ACHN (cell line): ENCODE data around the gene SERPINE3.

ENCODE experiments used
- DNase-seq: peaks from one replicate; pipeline ENCODE4 v3.0.0-alpha.2; 2015
- in situ Hi-C: cut with HindIII; loops from 2 replicates; pipeline ENCODE4 v1.10.0; 2017; ENCODE audit warnings: low sequenced_read_pairs, low pct_ligation_motif_present, low pct_unique_long_range_greater_than_20kb

The SERPINE3 gene

GRCh38 chr13:51339354-51339753, at the start of gene SERPINE3:
TSS of gene SERPINE3 (plus strand) at chr13:51339691. CDS start at chr13:51341092, 1,401 bp downstream.
- DNase-seq, result no peak
- in situ Hi-C loops, result no loop called here

DNA sequence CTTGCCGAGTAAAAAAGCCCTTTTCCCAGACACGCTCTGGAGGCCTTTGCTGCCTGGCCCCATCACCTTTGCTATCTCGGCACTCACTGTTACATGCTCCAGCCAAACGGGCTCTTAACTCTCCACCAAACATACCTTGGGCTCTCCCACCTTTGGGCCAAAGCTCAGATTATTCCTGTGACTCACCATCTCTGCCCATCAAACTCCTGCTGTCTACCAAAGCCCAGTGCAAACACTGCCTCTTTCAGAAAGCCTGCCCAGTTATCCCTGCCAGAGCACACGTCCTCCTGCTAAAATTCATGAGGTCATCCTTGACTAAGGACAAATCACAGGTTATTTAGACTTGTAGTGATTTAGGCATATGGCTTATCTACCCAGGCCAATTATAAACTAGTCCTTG, 48.1 kb upstream of the SERPINE3 start:
- no peak for DNase-seq
- in situ Hi-C loops, result no loop called here

GRCh38 chr13:51292000-51292565, 47.4 kb upstream of the SERPINE3 start:
- DNase-seq, result no peak
- in situ Hi-C loops, result no loop called here

DNA sequence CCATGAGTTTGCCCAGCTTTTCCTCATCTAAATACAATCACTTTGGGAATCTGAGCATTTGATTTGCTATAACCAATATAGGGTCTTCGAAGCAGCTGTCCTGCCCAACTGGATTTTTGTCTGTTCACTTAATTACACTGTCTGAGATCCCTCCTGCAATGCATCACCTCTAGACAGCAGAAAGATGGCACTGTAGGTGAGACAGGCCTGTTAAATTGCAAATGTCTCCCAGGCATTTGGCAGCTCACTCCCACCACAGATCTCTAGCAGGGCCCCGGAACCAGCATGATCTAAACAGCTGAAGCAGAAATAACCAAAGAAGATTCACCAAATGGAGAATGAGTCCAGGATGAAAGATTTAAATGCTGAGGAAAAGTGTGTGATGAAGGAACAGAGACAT, 41.9 kb upstream of the SERPINE3 start:
- no peak for DNase-seq
- in situ Hi-C loops, result no loop called here

DNA sequence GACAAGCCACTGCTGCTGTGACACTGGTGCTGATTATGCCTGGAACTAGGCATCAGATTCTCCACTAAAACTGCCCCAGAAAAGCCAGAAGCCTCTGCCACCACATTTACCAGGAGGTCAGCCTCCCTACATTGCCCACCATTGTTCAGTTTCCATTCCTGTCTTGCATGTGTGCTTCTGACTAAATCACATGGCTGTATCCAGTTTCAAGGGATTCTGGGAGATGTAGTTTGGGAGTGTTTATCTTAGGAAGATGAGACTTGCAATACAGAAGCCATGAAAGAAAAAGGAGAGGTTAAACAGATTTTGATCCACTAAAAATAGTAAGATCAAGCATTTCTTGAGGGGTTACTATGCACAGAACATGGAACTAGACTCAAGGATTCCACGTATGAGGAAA, 40.7 kb upstream of the SERPINE3 start:
- DNase-seq, result no peak
- in situ Hi-C loops, result no loop called here

GRCh38 chr13:51303063-51303552, 36.4 kb upstream of the SERPINE3 start:
- in situ Hi-C loops, result no loop called here
- DNase-seq, result no peak

GRCh38 chr13:51303882-51304281, 35.6 kb upstream of the SERPINE3 start:
- no peak for DNase-seq
- in situ Hi-C loops, result no loop called here

DNA sequence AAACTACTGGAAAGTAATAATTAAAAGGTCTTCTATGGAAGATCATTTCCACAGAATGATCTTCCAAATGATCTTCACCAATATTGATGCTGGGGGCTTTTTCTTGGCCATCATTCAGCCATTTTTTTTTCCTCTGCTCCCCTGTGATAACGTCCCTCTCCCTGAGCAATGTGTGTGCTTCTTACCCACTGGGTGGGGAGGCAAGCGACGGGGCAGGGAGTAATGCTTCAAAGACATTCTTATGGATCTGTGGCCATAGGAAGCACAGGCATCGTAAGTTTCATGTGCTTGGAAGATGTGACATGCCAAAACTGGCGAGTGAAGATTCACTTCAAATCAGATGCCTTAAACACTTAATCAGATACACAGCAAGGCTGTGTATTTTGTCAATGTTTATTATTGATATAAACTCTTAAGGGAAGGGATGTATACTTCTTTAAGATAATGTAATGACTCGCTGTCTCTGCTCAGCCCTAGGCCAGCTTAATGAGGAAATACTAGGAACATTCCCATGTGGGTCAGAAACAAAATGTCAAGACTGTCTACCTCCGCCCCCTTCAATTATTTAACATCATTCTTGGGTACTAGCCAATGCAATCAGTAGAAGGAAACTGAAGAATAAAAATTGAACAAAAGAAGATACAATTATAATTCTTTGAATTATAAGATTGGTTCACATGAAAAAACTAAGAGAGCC, 34.1 kb upstream of the SERPINE3 start:
- in situ Hi-C loops, result no loop called here
- no peak for DNase-seq

DNA sequence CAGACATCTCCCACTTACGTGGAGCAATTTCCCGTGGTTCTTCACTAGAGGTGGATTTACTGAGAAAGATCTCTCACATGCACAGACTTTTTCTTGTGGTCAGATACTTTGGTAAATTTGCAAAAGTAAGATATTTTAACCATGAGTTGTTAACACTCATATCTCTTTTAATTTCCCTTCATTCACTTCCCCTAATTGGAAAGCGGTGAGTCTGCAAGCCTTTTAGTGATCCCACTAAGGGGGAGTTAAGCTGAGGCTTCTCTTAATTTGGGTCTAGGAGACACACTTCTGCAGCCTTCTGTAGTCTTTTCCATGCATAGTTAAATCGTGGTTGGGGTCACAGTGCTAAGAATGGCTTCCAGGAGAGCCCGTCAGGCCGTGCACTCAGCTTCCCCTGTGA, 30.7 kb upstream of the SERPINE3 start:
- in situ Hi-C loops, result no loop called here
- no peak for DNase-seq

- in situ Hi-C loops, result no loop called here
- DNase-seq, result no peak
These were observed 28.3 kb upstream of the SERPINE3 start for GRCh38 chr13:51311231-51311630.

DNA sequence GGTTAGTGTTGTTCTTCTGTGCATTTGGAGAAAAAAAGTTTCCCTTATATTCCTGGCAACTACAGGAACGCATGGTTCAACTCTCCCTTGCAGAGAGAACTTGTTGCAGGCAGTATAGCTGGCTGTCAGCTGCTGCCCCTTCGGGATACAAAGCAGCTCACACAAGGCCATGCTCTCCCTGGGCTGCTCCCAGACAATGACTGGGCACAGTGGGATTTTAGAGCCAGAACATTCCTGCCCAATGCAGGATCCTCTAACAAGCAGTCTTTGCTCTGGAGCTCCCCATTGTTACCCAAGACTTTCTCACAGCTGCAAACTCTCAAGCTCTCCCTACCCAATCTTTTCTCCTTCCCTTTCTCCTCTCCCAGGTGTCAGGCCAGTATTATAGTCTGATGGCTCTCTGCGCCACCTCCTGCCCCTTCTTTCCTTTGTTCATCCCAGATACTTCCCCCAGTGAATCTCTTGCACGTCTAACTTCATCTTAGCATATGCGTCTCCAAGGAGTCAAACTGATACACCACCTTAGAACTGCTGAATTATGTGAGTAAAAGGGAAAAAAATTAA, 27.5 kb upstream of the SERPINE3 start:
- DNase-seq, result no peak
- in situ Hi-C loops, result no loop called here

DNA sequence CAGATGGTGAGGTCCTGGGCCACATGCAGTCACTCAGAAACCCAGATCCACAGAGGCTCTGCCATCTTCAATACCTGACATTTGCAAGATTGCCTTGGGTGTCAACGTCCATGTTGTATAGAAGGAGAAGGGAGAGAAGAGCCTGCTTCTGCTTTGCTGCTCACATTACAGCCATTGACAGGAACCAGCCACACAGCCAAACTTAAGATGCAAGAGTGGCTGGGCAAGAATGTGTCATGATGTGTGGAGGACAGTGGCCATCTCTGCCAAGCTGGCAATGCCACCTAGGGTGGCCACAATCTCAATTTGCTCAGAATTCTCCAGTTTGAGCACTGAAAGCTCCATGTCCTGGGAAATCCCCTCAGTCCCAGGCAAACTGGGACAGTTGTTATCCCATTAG, 25.9 kb upstream of the SERPINE3 start:
- in situ Hi-C loops, result no loop called here
- DNase-seq, result no peak

DNA sequence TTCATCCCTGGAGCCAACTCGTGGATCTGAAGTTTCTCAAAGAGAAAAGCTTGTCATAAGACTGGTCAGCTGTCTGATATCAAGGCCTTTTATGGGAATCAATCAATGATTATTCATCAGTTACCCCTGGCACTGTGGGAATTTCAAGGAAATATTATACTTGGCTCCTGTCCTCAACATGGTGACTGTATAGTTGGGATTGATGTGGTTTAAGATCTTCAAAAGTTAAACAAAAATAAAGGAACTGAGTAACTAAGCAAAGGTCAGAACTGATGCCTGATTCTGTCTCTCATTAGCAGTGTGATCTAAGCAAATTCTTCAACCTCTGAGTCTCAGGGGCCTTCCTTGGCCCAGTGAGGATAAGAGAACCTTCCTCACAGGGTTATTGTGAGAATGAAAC, 22.2 kb upstream of the SERPINE3 start:
- DNase-seq, result no peak
- in situ Hi-C loops, result no loop called here

DNA sequence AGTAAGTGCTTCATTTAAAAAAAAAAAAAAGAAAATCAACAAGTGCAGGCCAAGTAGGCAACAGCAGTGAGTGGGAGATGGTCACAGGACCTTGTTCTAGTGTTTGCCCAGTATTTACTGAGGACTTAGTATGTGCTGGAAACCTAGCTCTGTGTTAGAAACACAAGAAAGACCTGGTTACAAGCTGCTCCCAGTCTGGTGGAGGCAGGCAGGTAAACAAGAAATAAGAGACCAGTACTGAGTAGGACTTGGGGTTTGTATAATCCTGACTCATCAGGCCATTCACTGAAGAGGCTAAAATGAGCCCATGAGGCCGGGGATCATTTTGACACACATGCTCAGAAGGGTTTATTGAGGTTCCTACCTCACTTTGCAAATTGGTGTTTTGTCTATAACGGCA, 21.5 kb upstream of the SERPINE3 start:
- in situ Hi-C loops, result no loop called here

DNA sequence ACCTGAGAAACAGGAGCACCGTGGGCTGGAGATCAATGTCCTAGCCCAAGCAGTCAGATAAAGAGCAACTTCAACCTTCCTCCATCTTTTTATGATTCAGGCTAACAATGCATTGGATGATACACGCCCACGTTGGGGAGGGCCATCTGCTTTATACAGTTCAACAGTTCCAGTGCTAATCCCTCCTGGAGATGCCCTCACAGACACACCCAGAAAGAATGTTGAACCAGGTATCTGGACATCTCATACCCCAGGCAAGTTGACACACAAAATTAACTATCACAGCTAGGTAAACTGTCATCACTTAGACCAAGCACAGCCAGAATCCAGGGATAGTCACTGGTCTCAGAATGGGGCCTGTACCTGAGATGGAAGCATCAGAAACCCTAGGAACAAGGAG, 20.6 kb upstream of the SERPINE3 start:
- no peak for DNase-seq
- in situ Hi-C loops, result no loop called here

More for the DNA sequence above, 21.5 kb upstream of the SERPINE3 start:
- no peak for DNase-seq

DNA sequence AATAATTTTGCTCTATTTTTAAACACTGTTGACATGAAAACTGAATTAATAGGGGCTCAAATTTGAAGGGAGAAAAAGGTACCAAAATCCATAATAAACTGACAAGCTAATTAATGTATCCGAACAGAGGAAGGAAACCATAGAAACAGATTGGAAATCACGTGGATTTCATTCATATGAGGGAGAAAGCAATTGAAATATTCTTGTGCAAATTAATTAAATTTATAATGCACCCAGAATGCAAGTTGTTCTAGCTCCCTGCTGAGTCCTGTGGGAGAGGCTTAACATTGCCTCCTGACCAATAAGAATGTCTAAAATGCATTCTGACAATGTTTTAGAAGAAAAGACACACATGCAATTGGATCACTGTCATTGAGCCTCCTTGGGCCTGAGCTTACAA, 17.7 kb upstream of the SERPINE3 start:
- in situ Hi-C loops, result no loop called here

GRCh38 chr13:51322826-51323225, 16.7 kb upstream of the SERPINE3 start:
- in situ Hi-C loops, result no loop called here
- DNase-seq, result no peak

More for the DNA sequence above, 17.7 kb upstream of the SERPINE3 start:
- no peak for DNase-seq

DNA sequence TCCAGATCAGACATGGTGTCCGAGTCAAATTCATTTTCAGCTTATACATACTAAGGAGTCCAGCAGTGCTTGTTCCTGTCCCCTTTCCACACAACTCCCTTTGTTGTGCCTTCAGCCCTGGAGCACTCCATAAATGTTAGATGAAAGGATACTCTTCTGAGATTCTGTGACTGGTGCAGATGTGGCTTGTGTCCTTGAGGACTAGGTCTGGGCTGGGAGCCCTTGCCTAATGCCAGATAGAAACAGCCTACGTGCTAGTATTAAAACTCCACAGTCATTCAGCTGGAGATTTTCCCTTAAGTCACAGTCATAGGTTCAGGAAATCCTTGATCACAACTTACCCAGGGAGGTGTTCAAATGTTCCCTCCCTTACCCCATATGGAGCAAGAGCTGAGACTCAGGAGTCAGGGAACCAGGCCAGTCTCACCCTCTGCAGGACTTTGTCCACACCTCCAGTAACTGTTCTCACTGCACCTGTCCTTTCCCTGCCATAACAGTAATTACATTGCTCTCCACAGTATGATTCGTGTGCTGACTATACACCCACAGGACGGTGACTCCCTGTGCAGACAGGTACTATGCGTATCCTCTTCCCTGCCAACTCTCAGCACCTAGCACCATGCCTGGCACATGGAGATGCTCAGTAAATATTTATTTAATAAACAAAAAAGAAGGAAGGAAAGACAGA, 15.5 kb upstream of the SERPINE3 start:
- in situ Hi-C loops, result no loop called here
- DNase-seq, result no peak

DNA sequence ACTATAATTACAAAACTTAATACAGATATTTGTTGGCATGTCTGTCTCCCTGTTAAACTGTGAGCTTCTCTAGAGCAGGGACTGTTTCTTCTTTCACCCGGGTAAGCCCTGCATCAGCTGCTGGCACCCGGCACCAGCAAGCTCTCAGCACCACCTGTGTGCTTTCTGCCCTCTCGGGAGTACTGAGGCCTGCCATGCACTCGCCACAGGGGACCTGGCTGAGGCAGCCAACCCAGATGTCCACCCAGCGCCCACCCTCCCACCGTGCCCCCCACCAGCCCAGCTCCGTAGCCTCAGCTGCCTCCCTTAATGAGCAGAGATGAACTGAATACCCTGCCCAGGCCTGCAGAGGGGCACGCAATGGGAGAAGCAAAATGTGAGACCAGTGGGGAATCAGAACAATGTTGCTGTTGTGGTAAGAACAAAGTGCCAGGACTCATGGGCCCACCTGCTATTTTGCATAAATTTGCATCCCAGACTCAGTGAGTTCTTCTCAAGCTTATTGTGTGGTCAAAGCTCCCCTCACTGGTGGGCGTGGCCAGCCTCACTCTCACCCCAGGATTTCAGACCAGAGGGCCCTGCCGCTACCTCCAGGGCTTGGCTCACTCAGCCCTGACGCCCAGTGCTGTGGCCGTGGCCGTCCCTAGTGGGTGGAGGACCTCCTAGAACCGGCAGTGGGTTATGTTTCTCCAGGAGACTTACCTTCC, 14.6 kb upstream of the SERPINE3 start:
- in situ Hi-C loops, result no loop called here
- DNase-seq, result no peak
